ENCODE results near the gene AIG1.

AIG1 gene

GRCh38 chr6:143247586-143247985 lies 186.9 kb downstream of the AIG1 start:
- H3K36me3 ChIP-seq (ENCODE audit: insufficient read depth) = no peaks in the 10 kb centered on the region
- no peaks in the 10 kb centered on the region for H3K4me1 ChIP-seq (ENCODE audit: low read depth, poor library complexity, severe bottlenecking)
- H3K79me2 ChIP-seq (ENCODE audit: insufficient read depth, low read depth) = no peaks in the 10 kb centered on the region
- no peak overlapping the region for H2AFZ ChIP-seq (ENCODE audit: low read depth)
- no peak for TF ChIP-seq CTCF (conservative IDR thresholded peaks at IDR 0.05; ENCODE audit: low read depth, low read length)
- H3K4me3 ChIP-seq (IDR thresholded peaks at IDR 0.05; ENCODE audit: insufficient read depth, low read depth, low read length) = no peak overlapping the region
- no peak overlapping the region for H3K9ac ChIP-seq
- H4K20me1 ChIP-seq (ENCODE audit: insufficient read depth) = no peaks in the 10 kb centered on the region
- H3K4me2 ChIP-seq = no peak overlapping the region
- no peaks in the 10 kb centered on the region for H3K27me3 ChIP-seq (ENCODE audit: insufficient read depth, low read depth)
- H3K27ac ChIP-seq = no peak overlapping the region

- H3K9ac ChIP-seq = no peak overlapping the region
- no peak for TF ChIP-seq CTCF (conservative IDR thresholded peaks at IDR 0.05; ENCODE audit: low read depth, low read length)
- no peaks in the 10 kb centered on the region for H3K79me2 ChIP-seq (ENCODE audit: insufficient read depth, low read depth)
- no peaks in the 10 kb centered on the region for H3K36me3 ChIP-seq (ENCODE audit: insufficient read depth)
- no peak overlapping the region for H3K4me2 ChIP-seq
- H3K27me3 ChIP-seq (ENCODE audit: insufficient read depth, low read depth) = no peaks in the 10 kb centered on the region
- no peak overlapping the region for H3K4me3 ChIP-seq (IDR thresholded peaks at IDR 0.05; ENCODE audit: insufficient read depth, low read depth, low read length)
- no peak overlapping the region for H3K27ac ChIP-seq
- H4K20me1 ChIP-seq (ENCODE audit: insufficient read depth) = no peaks in the 10 kb centered on the region
- no peak overlapping the region for H2AFZ ChIP-seq (ENCODE audit: low read depth)
- no peaks in the 10 kb centered on the region for H3K4me1 ChIP-seq (ENCODE audit: low read depth, poor library complexity, severe bottlenecking)
Measured at GRCh38 chr6:143248359-143248758, 187.7 kb downstream of the AIG1 start.

GRCh38 chr6:143251288-143251687 lies 190.6 kb downstream of the AIG1 start:
- Histone ChIP-seq H3K4me1 (ENCODE audit: low read depth, poor library complexity, severe bottlenecking) (no peaks in the 10 kb centered on the region), H3K27ac (no peak overlapping the region), H3K9ac (no peak overlapping the region), H3K79me2 (ENCODE audit: insufficient read depth, low read depth) (no peaks in the 10 kb centered on the region), H2AFZ (ENCODE audit: low read depth) (no peak overlapping the region), H3K27me3 (ENCODE audit: insufficient read depth, low read depth) (no peaks in the 10 kb centered on the region), H3K4me3 (IDR thresholded peaks at IDR 0.05; ENCODE audit: insufficient read depth, low read depth, low read length) (no peak overlapping the region), H4K20me1 (ENCODE audit: insufficient read depth) (no peaks in the 10 kb centered on the region), H3K36me3 (ENCODE audit: insufficient read depth) (no peaks in the 10 kb centered on the region), H3K4me2 (no peak overlapping the region)
- TF ChIP-seq CTCF (conservative IDR thresholded peaks at IDR 0.05; ENCODE audit: low read depth, low read length) = no peak

- Histone ChIP-seq H2AFZ (ENCODE audit: low read depth) (no peak overlapping the region), H3K4me3 (IDR thresholded peaks at IDR 0.05; ENCODE audit: insufficient read depth, low read depth, low read length) (no peak overlapping the region), H3K36me3 (ENCODE audit: insufficient read depth) (no peaks in the 10 kb centered on the region), H3K27me3 (ENCODE audit: insufficient read depth, low read depth) (no peaks in the 10 kb centered on the region), H3K4me2 (no peak overlapping the region), H3K9ac (no peak overlapping the region), H4K20me1 (ENCODE audit: insufficient read depth) (no peaks in the 10 kb centered on the region), H3K79me2 (ENCODE audit: insufficient read depth, low read depth) (no peaks in the 10 kb centered on the region), H3K4me1 (ENCODE audit: low read depth, poor library complexity, severe bottlenecking) (no peaks in the 10 kb centered on the region), H3K27ac (no peak overlapping the region)
- TF ChIP-seq CTCF (conservative IDR thresholded peaks at IDR 0.05; ENCODE audit: low read depth, low read length) = no peak
Measured at GRCh38 chr6:143252961-143253360, 192.3 kb downstream of the AIG1 start.

GRCh38 chr6:143253586-143253985 lies 192.9 kb downstream of the AIG1 start:
- Histone ChIP-seq H3K79me2 (ENCODE audit: insufficient read depth, low read depth) (no peaks in the 10 kb centered on the region), H3K9ac (no peak overlapping the region), H3K27me3 (ENCODE audit: insufficient read depth, low read depth) (no peaks in the 10 kb centered on the region), H3K36me3 (ENCODE audit: insufficient read depth) (no peaks in the 10 kb centered on the region), H3K4me2 (no peak overlapping the region), H2AFZ (ENCODE audit: low read depth) (no peak overlapping the region), H4K20me1 (ENCODE audit: insufficient read depth) (no peaks in the 10 kb centered on the region), H3K27ac (no peak overlapping the region), H3K4me1 (ENCODE audit: low read depth, poor library complexity, severe bottlenecking) (no peaks in the 10 kb centered on the region), H3K4me3 (IDR thresholded peaks at IDR 0.05; ENCODE audit: insufficient read depth, low read depth, low read length) (no peak overlapping the region)
- TF ChIP-seq CTCF (conservative IDR thresholded peaks at IDR 0.05; ENCODE audit: low read depth, low read length) = no peak
